ENCODE measurements around the gene SERTAD3.
"Not testable (repeated sequence)": the region's sequence is repeated elsewhere in the genome, so short reads cannot be mapped to it uniquely, and the experiment has no call there.

SERTAD3 gene, protein sequence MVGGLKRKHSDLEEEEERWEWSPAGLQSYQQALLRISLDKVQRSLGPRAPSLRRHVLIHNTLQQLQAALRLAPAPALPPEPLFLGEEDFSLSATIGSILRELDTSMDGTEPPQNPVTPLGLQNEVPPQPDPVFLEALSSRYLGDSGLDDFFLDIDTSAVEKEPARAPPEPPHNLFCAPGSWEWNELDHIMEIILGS

DNA sequence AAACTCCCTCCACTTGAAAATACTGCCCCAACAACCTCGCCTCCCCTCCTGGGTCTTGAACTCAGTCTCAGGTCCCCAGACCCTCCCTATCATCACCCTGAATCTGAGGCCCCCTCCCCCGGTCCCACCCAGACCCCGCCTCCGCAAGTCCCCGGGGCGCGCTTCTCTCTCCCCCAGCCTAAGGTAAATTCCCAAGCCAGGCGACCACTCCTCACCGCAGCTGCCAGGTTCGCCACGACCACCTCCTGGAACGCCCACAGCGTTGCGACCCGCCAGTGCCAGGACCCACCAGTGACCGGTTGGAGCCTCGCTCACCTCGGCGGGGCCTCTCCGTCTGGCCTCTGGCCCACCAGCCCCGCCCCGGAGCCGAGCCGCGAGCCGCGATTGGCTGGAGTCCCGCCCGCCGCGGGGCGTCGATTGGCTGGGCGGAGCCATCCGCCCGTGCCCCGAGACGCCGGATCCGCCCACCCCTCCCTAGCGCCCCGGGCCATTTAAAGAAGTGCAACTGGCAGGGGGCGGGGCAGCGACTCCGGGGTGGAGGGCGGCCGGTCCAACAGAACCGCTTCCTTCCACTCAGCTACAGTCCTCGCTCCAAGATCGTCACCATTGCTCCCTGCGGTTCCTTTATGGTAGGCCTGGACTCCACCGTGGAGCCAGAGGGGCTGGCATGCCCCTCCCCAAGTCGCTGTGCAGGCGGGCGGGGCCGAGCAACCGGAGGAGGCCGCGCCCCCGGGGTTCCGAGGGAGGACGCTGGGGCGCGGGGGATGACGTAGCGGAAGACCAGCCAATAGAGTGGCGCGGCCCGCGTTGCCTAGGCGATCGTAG is at the start of gene SERTAD3:
SERTAD3 (minus strand) TSS at position 336 of the 825 bp plus-strand sequence. CDS start 2,255 bp downstream, outside the sequence.
- DNase-seq (ENCODE audit: low read depth): no peak

DNA sequence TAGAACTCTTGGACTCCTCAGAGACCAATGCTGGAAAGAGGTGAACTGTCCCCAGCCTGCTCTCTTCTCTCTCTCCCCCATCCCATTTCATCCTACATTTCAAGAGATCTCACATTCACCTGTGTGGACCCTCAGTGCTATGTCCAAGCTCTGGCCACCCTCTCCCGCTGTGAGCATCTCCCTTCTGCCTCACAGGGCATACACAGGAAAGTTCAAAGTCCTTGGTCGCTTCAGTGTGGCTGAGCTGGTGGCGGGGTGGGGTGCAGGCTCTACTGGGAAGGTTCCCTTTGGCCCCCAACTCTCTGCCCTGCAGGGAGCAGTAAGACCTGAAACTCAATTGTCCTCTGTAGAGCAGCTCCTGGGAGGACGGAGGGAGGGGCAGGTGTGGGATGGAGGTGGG is 49.6 kb upstream of the SERTAD3 start:
- DNase-seq (ENCODE audit: low read depth): no peak

DNA sequence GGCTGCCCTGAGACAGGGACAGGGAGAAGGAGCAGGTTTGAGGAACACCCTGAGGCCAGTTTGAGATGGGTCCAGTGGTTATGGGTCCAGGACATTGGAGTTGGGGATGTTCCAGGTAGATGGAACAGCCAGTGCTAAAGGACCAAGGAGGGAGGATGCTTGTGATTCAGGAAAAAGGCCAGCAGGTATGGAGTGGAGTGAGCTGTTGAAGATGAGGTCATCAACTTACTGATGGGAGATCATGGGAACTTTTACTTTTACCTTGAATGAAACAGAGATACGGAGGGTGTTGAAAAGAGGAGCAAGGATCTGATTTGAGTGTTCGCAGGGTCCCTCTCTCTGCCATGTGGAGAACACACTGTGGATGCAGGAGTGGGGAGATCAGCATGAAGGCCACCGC is 48.1 kb upstream of the SERTAD3 start:
- DNase-seq (ENCODE audit: low read depth): no peak

DNA sequence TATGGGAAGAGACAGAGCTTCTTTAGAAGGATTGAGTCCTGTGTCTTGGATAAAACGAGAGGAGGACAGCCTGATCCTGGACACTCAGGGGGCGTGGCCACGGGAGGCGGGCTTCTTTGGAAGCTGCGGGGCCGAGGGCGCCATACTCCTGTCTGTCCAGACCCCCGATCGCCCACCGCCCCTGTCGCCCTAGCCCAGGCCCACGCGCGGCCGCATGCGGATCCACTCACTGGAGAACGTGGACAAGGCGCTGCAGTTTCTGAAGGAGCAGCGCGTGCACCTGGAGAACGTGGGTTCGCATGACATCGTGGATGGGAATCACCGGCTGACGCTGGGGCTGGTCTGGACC is 45.7 kb upstream of the SERTAD3 start:
- DNase-seq (ENCODE audit: low read depth): no peak

DNA sequence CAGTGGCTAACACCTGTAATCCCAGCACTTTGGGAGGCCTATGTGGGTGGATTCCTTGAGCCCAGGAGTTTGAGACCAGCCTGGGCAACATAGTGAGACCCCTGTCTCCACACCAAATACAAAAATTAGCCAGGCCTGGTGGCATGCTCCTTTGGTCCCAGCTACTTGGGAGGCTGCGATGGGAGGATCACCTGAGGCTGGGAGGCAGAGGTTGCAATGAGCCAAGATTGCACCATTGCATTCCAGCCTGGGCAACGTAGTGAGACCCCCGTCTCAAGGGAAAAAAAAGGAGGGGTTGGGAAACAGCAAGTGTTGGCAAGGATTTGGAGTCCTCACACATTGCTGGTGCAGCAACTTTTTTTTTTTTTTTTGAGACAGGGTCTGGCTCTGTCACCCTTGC is 41.9 kb upstream of the SERTAD3 start:
- no peak for DNase-seq (ENCODE audit: low read depth)

DNA sequence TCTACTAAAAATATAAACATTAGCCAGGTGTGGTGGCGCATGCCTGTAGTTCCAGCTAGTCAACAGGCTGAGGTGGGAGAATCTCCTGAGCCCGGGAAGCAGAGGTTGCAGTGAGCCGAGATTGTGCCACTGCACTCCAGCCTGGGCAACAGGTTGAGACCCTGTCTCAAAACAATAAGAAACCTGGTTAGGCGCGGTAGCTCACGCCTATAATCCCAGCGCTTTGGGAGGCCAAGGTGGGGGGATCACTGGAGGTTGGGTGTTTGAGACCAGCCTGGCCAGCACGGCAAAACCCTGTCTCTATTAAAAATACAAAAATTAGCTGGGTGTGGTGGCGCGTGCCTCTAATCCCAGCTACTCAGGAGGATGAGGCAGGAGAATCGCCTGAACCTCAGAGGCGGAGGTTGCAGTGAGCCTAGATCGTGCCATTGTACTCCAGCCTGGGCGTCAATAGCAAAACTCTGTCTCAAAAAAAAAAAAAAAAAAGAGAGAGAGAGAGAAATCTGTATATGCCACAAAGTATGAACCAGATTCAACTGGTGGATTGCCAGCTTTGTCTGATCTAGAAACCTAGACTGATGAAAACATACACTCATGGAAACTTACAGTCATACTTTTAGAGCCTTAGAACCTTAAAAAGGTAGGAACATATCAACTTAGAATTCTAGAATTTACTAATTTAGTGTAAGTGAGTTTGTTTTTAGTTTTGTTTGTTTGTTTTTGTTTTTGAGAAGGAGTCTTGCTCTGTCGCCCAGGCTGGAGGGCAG is 31.9 kb upstream of the SERTAD3 start:
- DNase-seq (ENCODE audit: low read depth): not testable (repeated sequence)

DNA sequence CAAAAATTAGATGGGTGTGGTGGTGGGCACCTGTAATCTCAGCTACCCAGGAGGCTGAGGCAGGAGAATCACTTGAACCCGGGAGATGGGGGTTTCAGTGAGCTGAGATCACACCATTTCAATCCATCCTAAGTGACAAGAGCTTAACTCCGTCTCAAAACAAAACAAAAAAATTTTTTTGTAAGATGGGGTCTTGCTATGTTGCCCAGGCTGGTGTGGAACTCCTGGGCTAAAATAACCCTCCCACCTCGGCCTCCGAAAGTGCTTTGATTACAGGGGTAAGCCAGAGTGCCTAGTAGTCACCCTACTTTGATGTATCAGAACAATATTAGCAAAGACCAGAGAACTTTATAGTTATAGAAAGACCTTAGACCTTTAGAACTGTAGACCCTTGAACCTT is 30.6 kb upstream of the SERTAD3 start:
- no peak for DNase-seq (ENCODE audit: low read depth)

DNA sequence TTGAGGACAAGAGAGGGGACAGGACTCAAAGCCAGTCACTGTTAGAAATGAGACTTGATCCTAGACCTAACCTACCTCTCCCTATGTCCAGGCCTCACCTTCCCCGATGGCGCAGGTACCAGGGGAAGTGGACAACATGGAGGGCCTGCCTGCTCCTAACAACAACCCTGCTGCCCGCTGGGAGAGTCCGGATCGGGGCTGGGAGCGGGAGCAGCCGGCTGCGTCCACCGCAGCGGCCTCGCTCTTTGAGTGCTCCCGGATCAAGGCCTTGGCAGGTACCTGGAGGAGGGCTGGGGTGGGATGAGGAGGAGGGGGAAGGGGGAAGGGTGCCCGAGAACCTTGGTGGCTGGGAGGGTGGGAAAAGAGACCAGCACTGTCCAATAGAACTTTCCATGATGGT is 28.4 kb upstream of the SERTAD3 start:
- DNase-seq (ENCODE audit: low read depth): no peak

DNA sequence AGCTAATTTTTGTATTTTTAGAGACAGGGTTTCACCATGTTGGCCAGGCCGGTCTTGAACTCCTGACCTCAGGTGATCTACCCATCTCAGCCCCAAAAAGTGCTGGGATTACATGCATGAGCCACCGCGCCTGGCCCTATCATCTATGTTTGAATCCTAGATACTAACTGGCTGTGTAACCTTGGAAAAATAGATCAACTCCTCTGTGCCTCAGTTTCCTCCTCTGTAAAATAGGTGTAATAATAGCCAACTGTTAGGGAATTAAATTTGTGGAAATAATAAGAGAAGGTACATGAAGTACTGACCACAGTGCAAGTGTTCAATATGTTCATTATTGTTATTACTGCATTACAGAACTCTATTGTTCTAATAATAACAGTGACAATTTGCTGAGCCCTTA is 27.0 kb upstream of the SERTAD3 start:
- DNase-seq (ENCODE audit: low read depth): no peak

DNA sequence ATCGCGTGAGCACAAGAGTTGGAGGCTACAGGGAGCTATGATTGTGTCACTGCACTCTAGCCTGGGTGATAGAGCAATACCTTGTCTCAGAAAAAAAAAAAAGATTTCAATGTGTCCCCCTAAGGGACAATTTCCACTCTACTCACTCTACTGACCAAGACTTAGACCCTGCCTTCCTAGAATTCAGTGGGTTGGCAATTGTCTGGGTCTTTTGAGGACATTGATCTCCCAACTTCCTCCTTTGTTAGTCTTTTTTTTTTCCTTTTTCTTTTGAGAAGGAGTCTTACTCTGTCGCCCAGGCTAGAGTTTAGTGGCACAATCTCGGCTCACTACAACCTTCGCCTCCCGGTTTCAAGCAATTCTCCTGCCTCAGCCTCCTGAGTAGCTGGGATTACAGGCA is 24.9 kb upstream of the SERTAD3 start:
- DNase-seq (ENCODE audit: low read depth): no peak

DNA sequence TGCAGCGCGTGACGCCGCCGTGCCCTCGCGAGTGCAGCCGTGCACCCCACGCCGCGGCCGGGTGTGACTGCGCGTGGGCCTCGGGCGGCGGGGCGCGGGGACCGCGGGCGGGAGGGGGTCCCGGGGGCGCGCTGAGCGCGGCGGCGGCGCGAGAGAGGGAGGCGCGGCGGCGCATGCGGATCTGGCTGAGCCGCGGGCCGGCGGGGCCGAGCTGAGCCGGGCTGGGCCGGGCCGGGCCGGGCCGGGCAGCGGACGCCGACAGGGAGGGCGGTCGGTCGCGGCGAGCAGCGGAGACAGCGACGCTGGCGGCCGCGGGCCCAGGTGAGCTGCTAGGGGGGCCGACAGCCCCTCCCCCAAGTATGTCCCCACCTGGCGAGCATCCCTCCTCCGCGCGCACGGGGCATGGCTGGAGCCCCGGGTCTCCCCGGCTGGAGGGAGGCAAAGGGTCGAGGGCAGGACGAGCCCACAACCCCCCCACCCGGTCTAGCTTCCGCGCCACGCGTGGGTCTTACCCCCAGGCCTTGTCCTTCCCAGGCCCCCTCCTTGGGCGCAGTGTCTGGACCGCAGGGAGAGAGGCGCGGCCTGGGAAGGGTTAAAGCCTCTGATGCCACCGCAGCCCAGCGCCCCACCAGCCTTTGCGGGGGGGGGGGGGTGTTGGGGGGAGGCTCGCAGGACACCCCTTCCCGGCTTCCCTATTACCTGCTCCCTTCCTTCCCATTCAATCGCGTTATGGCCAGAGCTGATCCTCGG is 23.0 kb upstream of the SERTAD3 start, which contains the start of gene SPTBN4:
SPTBN4 (plus strand) TSS at position 17 of the 750 bp plus-strand sequence. CDS start 5,621 bp downstream, outside the sequence.
- DNase-seq (ENCODE audit: low read depth): no peak

DNA sequence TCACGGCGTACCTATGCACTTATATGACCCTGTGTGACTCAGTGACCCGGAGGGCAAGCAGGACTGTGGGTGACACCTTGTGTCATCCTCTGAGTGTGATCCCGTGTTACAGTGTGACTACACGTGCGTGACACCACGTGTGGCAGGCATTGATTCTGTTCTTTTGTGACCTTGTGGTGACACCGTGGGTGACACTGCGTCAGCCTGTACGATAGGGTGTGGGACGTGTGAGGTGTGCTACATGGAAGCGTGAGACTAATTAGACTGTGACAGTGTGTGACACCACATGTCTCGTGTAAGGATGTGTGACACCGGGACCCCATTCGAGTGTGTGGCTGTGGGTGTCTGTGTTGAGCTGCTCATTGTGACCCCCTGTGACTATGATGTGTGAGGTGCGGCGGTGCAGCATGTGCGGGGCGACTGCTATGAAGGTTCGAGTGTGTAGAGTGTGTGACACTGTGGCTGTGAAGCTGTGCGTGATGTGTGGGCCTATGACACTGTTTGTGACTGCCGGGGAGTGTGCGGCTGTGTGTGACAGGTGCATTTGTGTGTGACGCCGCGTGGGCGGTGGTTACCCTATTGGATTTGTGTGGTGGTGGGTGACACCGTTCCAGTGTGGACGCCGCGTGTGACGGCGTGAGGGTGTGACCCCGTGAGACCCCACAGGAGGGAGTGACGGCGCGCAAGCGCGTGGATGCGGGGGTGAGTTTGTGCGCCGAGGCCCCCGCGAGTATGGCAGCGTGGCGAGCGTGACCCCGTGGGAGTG is 22.3 kb upstream of the SERTAD3 start:
- no peak for DNase-seq (ENCODE audit: low read depth)

DNA sequence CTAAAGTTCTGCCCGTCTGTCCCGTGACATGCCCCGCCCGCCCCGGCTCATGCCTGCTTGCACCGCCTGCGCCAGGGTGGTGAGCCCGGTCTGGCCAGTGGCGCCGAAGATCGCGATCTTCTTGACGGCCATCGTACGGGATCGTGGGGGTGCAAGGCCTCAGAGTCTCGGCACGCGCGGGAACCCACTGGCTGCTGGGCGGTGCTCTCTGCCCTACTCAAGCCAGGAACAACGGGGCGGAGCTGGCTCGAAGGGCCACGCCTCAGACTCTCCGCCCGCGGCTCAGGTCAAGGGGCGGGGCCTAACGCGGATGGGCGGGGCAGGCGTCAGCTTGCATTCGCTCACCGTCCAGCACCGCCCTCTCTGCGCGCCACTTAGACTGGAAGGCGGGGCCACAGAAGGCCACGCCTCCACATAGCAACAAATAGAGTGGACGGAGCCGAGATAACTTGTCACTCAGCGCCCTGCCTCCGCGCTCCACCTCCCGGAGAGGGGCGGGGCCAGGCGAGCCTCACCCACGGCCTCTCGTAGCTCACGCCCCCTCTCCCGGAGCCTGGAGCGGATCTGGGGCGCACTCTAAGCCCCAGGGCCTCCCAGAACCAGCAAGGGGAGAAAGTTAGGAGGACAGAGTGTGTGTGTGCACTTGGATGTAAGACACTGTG is 21.6 kb upstream of the SERTAD3 start, which contains the start of gene BLVRB:
BLVRB (minus strand) TSS at position 189 of the 662 bp plus-strand sequence; CDS start at position 132, 57 bp downstream.
- peak; percentile 96 for DNase-seq (ENCODE audit: low read depth)

DNA sequence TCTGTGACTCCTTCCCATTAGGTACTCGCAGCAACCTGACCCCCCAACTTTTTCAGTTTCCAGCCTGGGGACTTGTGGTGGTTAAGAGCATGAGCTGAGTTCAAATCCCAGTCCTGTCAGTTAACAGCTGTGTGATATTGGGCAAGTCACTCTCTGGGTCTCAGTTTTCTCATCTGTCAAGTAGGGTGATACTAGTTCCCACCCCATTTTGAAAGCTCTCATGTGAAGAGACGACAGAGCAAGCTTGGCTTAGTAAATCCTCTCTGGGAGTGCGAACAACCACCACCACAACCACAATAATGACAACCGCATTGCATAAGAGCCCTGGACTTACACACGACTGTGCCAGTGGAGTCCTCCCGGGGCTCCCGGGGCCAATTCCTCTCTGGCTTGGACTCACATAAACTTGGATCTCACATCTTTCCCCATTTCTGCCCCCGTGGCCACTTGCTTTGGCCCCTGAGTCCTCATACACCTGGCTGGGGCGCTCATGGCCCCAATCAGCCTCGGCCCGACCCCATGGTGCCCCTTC is 21.0 kb upstream of the SERTAD3 start:
- DNase-seq (ENCODE audit: low read depth): peak; percentile 19

DNA sequence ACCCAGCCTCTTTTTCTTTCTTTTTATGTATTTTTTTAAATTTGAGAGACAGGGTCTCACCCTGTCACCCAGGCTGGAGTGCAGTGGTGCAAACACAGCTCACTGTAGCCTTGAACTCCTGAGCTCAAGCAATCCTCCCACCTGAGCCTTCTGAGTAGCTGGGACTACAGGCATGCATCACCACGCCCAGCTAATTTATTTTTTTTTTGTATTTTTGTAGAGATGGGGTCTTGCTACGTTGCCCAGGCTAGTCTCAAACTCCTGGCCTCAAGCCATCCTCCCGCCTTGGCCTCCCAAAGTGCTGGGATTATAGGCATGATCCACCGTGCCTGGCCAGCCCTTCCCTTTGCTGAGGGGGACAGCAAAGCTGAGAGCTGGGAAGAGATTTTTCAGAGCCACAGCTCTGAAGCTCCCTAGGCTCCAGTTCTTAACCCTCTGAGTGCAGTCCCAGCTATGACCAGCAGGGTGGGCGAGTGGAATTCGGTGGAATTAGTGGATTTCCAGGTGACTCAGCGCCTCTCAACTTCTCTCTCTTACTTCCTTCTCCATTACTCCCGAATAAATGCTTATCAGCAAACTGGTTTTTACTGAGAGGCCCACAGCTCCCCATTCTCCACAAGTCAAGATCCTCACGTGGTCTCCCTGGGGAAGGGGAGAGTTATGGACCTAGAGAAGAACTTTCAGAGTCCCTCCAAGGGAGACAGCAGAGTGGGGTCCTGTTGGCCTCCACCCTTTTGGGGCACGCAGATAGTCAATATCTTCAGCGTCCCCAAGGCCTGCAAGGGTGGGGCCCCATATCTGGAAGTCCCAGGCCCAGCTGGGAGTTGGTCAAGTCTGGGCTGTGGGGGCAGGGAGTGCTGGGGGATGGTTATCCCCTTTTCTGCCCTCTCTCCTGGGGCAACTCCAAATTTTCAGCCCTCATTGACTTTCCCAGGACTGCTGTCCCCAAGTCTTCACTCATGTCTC is 20.2 kb upstream of the SERTAD3 start:
- peak; percentile 79 for DNase-seq (ENCODE audit: low read depth)

DNA sequence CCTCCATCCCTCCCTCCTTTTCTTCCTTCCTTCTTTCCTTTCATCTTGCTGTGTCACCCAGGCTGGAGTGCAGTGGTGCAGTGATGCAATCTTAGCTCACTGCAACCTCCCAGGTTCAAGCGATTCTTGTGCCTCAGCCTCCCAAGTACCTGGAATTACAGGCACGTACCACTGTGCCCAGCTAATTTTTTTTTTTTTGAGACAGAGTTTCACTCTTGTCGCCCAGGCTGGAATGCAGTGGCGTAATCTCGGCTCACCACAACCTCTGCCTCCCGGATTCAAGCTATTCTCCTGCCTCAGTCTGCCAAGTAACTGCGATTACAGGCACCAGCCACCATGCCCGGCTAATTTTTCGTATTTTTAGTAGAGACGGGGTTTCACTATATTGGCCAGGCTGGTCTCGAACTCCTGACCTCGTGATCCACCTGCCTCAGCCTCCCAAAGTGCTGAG is 19.5 kb upstream of the SERTAD3 start:
- DNase-seq (ENCODE audit: low read depth): not testable (repeated sequence)

DNA sequence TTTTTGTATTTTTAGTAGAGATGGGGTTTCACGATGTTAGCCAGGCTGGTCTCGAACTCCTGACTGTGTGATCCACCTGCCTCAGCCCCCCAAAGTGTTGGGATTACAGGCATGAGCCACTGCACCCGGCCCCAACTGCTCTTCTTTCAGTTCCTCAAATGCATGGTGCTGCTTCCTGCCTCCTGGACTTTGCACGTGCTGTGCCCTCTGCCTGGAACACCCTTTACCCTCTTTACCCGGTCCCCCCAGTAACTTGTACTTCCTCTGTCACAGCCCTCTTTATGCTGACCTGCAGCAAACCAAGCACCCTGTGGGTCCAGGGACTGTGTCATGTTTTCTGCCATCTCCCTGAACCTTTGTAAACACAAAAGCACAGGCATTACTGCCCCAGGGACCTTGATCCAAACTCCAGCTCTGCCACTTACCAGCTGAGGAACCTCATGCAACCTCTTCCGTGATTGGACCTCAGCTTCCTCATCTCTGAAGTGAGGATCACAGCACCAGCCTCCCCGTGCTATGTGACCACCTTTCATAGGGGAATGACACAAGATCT is 17.6 kb upstream of the SERTAD3 start:
- no peak for DNase-seq (ENCODE audit: low read depth)

DNA sequence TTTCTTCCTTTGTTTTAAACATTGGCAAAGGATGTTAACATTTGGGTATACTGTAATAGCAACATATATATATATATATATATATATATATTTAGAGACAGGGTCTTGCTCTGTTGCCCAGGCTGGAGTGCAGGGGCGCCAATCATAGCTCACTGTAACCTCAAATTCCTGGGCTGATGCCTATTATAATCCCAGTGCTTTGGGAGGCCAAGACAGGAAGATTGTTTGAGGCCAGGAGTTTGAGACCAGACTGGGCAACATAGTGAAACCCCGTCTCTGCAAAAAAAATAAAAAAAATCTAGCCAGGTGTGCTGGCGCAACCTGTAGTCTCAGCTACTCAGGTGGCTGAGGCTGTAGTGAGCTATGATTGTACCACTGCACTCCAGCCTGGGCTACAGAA is 16.1 kb upstream of the SERTAD3 start:
- no peak for DNase-seq (ENCODE audit: low read depth)

DNA sequence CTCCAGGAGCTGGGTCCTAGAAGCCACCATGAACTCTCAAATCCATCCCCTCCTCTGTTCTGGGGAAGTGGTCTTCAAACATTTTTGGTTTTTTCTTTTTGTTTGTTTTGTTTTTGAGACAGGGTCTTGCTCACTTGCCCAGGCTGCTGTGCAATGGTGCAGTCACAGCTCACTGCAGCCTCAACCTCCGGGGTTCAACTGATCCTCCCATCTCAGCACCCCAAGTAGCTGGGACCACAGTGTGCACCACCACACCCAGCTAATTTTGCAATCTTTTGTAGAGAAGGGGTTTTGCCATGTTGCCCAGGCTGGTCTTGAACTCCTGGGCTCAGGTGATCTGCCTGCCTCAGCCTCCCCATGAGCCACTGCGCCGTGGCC is 14.5 kb upstream of the SERTAD3 start:
- no peak for DNase-seq (ENCODE audit: low read depth)
